HEK293 (cell line): ENCODE data around the gene CD9.

Source experiments
- CTCF ChIA-PET: fragments of 350-600 bp; formaldehyde crosslinking; extraction: SDS; loops from one replicate; lab custom pipeline; 2021; ENCODE audit warnings: antibody characterized with exemption; lab: Yijun Ruan, JAX
- POLR2A ChIA-PET: fragments of 300-600 bp; formaldehyde crosslinking; extraction: SDS; loops from one replicate; lab custom pipeline; 2020; ENCODE audit warnings: antibody characterized with exemption, inconsistent platforms; lab: Yijun Ruan, JAX
- H3K27ac ChIP-seq: fragments of 200-500 bp; sonication (Bioruptor generic); 2 replicates; pipeline ENCODE4 v1.5.1; 2014; ENCODE audit warnings: low read depth, low read length, control low read depth, inconsistent platforms; ENCODE audit errors: extremely low read depth
- H3K36me3 ChIP-seq, 2 experiments: fragments of 200-500 bp in 1 of 2; sonication (Bioruptor generic) in 1 of 2; 1 replicate in 1 of 2; 2 replicates in 1 of 2; pipeline ENCODE4 v1.5.1; 2014 to 2017; ENCODE audit warnings: inconsistent platforms in 2 of 2, low read length in 2 of 2; ENCODE audit not compliant: control insufficient read depth in 2 of 2, insufficient read depth in 1 of 2
- H3K4me1 ChIP-seq: fragments of 200-500 bp; sonication (Bioruptor generic); 2 replicates; pipeline ENCODE4 v1.5.1; 2014; ENCODE audit warnings: mild to moderate bottlenecking, low read length, inconsistent platforms; ENCODE audit not compliant: control insufficient read depth, insufficient read depth
- H3K4me3 ChIP-seq: 2 replicates; pipeline ENCODE4 v1.5.1; 2011; ENCODE audit warnings: low read depth, mild to moderate bottlenecking, control low read depth, low read length, moderate library complexity
- H3K9me3 ChIP-seq: fragments of 200-500 bp; sonication (Bioruptor generic); 2 replicates; pipeline ENCODE4 v1.5.1; 2014; ENCODE audit warnings: low read depth, low read length, inconsistent platforms; ENCODE audit not compliant: control insufficient read depth, insufficient read depth
- GLIS2 ChIP-seq: fragments of 450-650 bp; formaldehyde crosslinking; IDR thresholded peaks from 2 replicates; pipeline ENCODE4 v1.5.1; 2016; ENCODE audit warnings: missing biosample characterization, missing genetic modification characterization
- KLF1 ChIP-seq: fragments of 450-650 bp; formaldehyde crosslinking; IDR thresholded peaks from 2 replicates; pipeline ENCODE4 v1.5.1; 2016; ENCODE audit warnings: missing biosample characterization, missing genetic modification characterization
- ZBTB21 ChIP-seq: fragments of 450-650 bp; formaldehyde crosslinking; IDR thresholded peaks from 2 replicates; pipeline ENCODE4 v1.5.1; 2017; ENCODE audit warnings: missing biosample characterization, missing genetic modification characterization
- ZFP69B ChIP-seq: fragments of 450-650 bp; formaldehyde crosslinking; IDR thresholded peaks from 2 replicates; pipeline ENCODE4 v1.5.1; 2016; ENCODE audit warnings: missing biosample characterization, missing genetic modification characterization
- ZNF175 ChIP-seq: fragments of 450-650 bp; formaldehyde crosslinking; IDR thresholded peaks from 2 replicates; pipeline ENCODE4 v1.5.1; 2016; ENCODE audit warnings: missing biosample characterization, missing genetic modification characterization
- ZNF184 ChIP-seq: fragments of 450-650 bp; IDR thresholded peaks from 2 replicates; pipeline ENCODE4 v1.5.1; 2018; ENCODE audit warnings: missing biosample characterization, mild to moderate bottlenecking, missing genetic modification characterization
- ZNF211 ChIP-seq: fragments of 450-650 bp; formaldehyde crosslinking; IDR thresholded peaks from 2 replicates; pipeline ENCODE4 v1.5.1; 2016; ENCODE audit warnings: low read depth, missing biosample characterization, missing genetic modification characterization
- ZNF24 ChIP-seq: fragments of 450-650 bp; formaldehyde crosslinking; IDR thresholded peaks from 2 replicates; pipeline ENCODE4 v1.5.1; 2016; ENCODE audit warnings: missing biosample characterization, missing genetic modification characterization
- ZNF341 ChIP-seq: fragments of 450-650 bp; formaldehyde crosslinking; IDR thresholded peaks from 2 replicates; pipeline ENCODE4; 2016; ENCODE audit warnings: low read depth, missing biosample characterization, missing genetic modification characterization
- ZNF366 ChIP-seq: fragments of 450-650 bp; formaldehyde crosslinking; conservative IDR thresholded peaks from 2 replicates; pipeline ENCODE4 v1.5.1; 2016; ENCODE audit warnings: missing biosample characterization, missing genetic modification characterization
- ZNF544 ChIP-seq: fragments of 450-650 bp; formaldehyde crosslinking; IDR thresholded peaks from 2 replicates; pipeline ENCODE4 v1.5.0; 2017; ENCODE audit warnings: missing biosample characterization, missing genetic modification characterization
- ZNF548 ChIP-seq: fragments of 450-650 bp; formaldehyde crosslinking; IDR thresholded peaks from 2 replicates; pipeline ENCODE4 v1.5.1; 2016; ENCODE audit warnings: missing biosample characterization, missing genetic modification characterization
- ZNF623 ChIP-seq: fragments of 450-650 bp; formaldehyde crosslinking; IDR thresholded peaks from 2 replicates; pipeline ENCODE4 v1.5.1; 2016; ENCODE audit warnings: missing biosample characterization, missing genetic modification characterization
- ZNF747 ChIP-seq: fragments of 450-650 bp; formaldehyde crosslinking; IDR thresholded peaks from 2 replicates; pipeline ENCODE4 v1.5.1; 2016; ENCODE audit warnings: missing biosample characterization, missing genetic modification characterization
- ZXDB ChIP-seq: fragments of 450-650 bp; formaldehyde crosslinking; IDR thresholded peaks from 2 replicates; pipeline ENCODE4 v1.5.1; 2016; ENCODE audit warnings: missing biosample characterization, missing genetic modification characterization
- TF ChIP-seq, protein P1 (sequence below): fragments of 450-650 bp; formaldehyde crosslinking; IDR thresholded peaks from 2 replicates; pipeline ENCODE4 v1.5.1; 2016; ENCODE audit warnings: missing biosample characterization, missing genetic modification characterization
- TF ChIP-seq, protein P2 (sequence below): fragments of 450-650 bp; formaldehyde crosslinking; IDR thresholded peaks from 2 replicates; pipeline ENCODE4; 2016; ENCODE audit warnings: missing biosample characterization, missing genetic modification characterization
- TF ChIP-seq, protein P3 (sequence below): fragments of 450-650 bp; formaldehyde crosslinking; IDR thresholded peaks from 2 replicates; pipeline ENCODE4 v1.5.1; 2016; ENCODE audit warnings: missing biosample characterization, missing genetic modification characterization, borderline replicate concordance

CD9 gene

DNA sequence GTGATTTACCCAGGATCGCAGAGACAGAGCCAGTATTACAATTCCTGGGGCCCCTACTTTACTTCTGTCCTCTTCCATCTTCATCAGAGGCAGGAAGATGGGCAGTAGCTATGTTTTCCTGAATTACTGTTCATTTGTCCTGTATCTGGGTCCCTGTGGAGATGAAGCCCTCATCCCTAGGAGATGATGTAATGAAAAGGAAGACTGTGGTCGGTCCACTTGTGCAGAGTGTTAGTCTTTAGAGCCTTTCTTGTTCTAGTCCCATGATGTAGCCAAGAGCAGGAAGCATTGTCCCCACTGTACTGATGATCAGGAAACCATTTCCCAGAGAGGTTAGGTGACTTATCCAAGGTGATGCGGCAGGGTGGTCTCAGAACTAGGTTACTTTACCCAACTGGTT, 2.6 kb downstream of the CD9 start (continued):
- TF ChIP-seq, protein P1, sequence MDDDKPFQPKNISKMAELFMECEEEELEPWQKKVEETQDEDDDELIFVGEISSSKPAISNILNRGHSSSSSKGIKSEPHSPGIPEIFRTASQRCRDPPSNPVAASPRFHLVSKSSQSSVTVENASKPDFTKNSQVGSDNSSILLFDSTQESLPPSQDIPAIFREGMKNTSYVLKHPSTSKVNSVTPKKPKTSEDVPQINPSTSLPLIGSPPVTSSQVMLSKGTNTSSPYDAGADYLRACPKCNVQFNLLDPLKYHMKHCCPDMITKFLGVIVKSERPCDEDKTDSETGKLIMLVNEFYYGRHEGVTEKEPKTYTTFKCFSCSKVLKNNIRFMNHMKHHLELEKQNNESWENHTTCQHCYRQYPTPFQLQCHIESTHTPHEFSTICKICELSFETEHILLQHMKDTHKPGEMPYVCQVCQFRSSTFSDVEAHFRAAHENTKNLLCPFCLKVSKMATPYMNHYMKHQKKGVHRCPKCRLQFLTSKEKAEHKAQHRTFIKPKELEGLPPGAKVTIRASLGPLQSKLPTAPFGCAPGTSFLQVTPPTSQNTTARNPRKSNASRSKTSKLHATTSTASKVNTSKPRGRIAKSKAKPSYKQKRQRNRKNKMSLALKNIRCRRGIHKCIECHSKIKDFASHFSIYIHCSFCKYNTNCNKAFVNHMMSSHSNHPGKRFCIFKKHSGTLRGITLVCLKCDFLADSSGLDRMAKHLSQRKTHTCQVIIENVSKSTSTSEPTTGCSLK (tag by site-specific recombination): no peak
- TF ChIP-seq ZNF548 (tag by site-specific recombination) (no peak), ZNF544 (tag by site-specific recombination) (no peak)
- TF ChIP-seq, all 188 proteins: peak for 0

DNA sequence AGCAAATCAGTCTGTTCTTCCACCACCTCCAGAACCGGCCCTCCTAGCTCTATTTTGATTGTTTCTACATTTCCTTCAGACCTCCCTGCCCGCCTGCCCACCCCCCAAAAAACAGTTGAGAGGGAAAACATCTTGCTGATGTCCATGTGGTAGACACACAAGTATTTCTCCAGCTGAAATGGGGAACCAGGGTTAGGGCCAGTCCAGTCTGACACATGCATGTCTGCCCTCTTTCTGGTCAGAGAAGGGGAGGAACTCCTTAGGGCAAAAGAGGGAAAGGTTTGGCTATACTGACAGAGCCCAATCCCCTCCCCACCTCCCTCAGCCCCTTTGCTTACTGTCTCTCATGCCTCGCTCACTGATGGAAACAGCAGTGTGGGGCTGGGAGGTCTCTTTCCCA, 3.4 kb downstream of the CD9 start:
- H3K27ac ChIP-seq: no peak overlapping the region
- H3K4me1 ChIP-seq: no peaks in the 10 kb centered on the region
- CTCF ChIA-PET: interaction anchor here (0.5 to 4.3 kb wide), 6 partner anchors 8 to 131 kb away, joined by 3 to 34 read pairs (median 4); no protein-coding TSS in a partner anchor
- POLR2A ChIA-PET: no interaction called here
- TF ChIP-seq ZNF211: no peak
- no peak for TF ChIP-seq ZNF341 (tag by site-specific recombination)
- TF ChIP-seq ZXDB: no peak
- no peak for TF ChIP-seq ZNF184 (tag by site-specific recombination)
- no peak for TF ChIP-seq ZBTB21 (tag by site-specific recombination)
- TF ChIP-seq, protein P2, sequence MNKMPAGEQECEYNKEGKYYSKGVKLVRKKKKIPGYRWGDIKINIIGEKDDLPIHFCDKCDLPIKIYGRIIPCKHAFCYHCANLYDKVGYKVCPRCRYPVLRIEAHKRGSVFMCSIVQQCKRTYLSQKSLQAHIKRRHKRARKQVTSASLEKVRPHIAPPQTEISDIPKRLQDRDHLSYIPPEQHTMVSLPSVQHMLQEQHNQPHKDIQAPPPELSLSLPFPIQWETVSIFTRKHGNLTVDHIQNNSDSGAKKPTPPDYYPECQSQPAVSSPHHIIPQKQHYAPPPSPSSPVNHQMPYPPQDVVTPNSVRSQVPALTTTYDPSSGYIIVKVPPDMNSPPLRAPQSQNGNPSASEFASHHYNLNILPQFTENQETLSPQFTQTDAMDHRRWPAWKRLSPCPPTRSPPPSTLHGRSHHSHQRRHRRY: no peak
- TF ChIP-seq ZNF366 (tag by site-specific recombination): no peak
- TF ChIP-seq ZFP69B (tag by site-specific recombination): no peak
- TF ChIP-seq ZNF24 (tag by site-specific recombination): no peak
- no peak for TF ChIP-seq ZNF747 (tag by site-specific recombination)
- TF ChIP-seq GLIS2 (tag by site-specific recombination): no peak
- TF ChIP-seq ZNF175 (tag by site-specific recombination): no peak
- no peak for TF ChIP-seq ZNF623 (tag by site-specific recombination)
- TF ChIP-seq KLF1: no peak
- TF ChIP-seq, protein P3, sequence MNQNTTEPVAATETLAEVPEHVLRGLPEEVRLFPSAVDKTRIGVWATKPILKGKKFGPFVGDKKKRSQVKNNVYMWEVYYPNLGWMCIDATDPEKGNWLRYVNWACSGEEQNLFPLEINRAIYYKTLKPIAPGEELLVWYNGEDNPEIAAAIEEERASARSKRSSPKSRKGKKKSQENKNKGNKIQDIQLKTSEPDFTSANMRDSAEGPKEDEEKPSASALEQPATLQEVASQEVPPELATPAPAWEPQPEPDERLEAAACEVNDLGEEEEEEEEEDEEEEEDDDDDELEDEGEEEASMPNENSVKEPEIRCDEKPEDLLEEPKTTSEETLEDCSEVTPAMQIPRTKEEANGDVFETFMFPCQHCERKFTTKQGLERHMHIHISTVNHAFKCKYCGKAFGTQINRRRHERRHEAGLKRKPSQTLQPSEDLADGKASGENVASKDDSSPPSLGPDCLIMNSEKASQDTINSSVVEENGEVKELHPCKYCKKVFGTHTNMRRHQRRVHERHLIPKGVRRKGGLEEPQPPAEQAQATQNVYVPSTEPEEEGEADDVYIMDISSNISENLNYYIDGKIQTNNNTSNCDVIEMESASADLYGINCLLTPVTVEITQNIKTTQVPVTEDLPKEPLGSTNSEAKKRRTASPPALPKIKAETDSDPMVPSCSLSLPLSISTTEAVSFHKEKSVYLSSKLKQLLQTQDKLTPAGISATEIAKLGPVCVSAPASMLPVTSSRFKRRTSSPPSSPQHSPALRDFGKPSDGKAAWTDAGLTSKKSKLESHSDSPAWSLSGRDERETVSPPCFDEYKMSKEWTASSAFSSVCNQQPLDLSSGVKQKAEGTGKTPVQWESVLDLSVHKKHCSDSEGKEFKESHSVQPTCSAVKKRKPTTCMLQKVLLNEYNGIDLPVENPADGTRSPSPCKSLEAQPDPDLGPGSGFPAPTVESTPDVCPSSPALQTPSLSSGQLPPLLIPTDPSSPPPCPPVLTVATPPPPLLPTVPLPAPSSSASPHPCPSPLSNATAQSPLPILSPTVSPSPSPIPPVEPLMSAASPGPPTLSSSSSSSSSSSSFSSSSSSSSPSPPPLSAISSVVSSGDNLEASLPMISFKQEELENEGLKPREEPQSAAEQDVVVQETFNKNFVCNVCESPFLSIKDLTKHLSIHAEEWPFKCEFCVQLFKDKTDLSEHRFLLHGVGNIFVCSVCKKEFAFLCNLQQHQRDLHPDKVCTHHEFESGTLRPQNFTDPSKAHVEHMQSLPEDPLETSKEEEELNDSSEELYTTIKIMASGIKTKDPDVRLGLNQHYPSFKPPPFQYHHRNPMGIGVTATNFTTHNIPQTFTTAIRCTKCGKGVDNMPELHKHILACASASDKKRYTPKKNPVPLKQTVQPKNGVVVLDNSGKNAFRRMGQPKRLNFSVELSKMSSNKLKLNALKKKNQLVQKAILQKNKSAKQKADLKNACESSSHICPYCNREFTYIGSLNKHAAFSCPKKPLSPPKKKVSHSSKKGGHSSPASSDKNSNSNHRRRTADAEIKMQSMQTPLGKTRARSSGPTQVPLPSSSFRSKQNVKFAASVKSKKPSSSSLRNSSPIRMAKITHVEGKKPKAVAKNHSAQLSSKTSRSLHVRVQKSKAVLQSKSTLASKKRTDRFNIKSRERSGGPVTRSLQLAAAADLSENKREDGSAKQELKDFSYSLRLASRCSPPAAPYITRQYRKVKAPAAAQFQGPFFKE: no peak
- no peaks in the 10 kb centered on the region for H3K9me3 ChIP-seq
- H3K36me3 ChIP-seq: peaks cover 0 to 3% of the 10 kb centered on the region in 2 experiments; a peak in 2 of 3 replicates
- no peak overlapping the region for H3K4me3 ChIP-seq
